Osteocyte (in vitro differentiated cells): ENCODE results near the gene ADCY2. TPM values are rescaled to one million over a fixed set of nuclear protein-coding genes. Genes with fewer than 3 reads are reported as not detected.

Experiments used
- DNase-seq: peaks from one replicate; pipeline ENCODE4 v3.0.0; 2021; ENCODE audit warnings: mixed read lengths; ENCODE audit not compliant: unreplicated experiment; ENCODE audit errors: extremely low spot score
- H3K27ac Mint-ChIP-seq: one replicate; pipeline ENCODE4 v1.8.0; 2021; ENCODE audit warnings: mild to moderate bottlenecking, mixed read lengths; ENCODE audit not compliant: unreplicated experiment
- H3K27me3 Mint-ChIP-seq: one replicate; pipeline ENCODE4 v1.8.0; 2021; ENCODE audit warnings: mixed read lengths; ENCODE audit not compliant: unreplicated experiment
- H3K36me3 Mint-ChIP-seq: one replicate; pipeline ENCODE4 v1.8.0; 2021; ENCODE audit warnings: mixed read lengths; ENCODE audit not compliant: unreplicated experiment
- H3K4me1 Mint-ChIP-seq: one replicate; pipeline ENCODE4 v1.8.0; 2021; ENCODE audit warnings: mixed read lengths; ENCODE audit not compliant: unreplicated experiment
- H3K4me3 Mint-ChIP-seq: one replicate; pipeline ENCODE4 v1.8.0; 2021; ENCODE audit warnings: mild to moderate bottlenecking, moderate library complexity, mixed read lengths; ENCODE audit not compliant: unreplicated experiment
- H3K9me3 Mint-ChIP-seq: one replicate; pipeline ENCODE4 v1.8.0; 2021; ENCODE audit warnings: mixed read lengths; ENCODE audit not compliant: unreplicated experiment
- total RNA-seq: library from RNA; stranded (reverse); gene quantifications from 2 replicates; pipeline ENCODE4 v1.2.1, GENCODE V29; 2021
- TF ChIP-seq, protein P1 (sequence below): fragments of 200-600 bp; sonication (generic); IDR thresholded peaks from 2 replicates; pipeline ENCODE4 v1.5.0; 2021; ENCODE audit warnings: antibody characterized with exemption, mild to moderate bottlenecking, moderate library complexity

The ADCY2 gene
- total RNA-seq, 1 donor from 2014 or later = not detected

DNA sequence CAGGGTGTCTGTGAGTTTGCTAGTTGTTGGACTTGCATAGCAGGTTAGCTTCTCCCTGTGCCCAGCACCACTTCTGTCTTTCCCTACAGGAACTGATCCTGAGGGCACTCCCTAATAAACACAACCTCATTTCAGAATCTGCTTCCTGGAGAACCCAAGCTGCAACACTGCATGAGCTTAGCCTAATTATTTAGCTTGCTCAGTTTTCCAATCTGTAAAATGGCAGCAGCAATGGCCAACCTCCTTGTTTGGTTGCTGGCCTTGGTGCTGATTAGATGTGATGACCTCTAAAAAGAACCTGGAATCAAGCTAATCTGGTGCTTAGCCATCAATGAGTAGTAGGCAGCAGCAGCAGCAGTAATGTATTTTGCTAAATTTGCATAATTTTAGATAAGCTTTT lies 133.9 kb downstream of the ADCY2 start:
- Mint-ChIP-seq H3K9me3 (peaks cover 14% of the 10 kb centered on the region), H3K4me3 (no peak overlapping the region), H3K27me3 (no peaks in the 10 kb centered on the region), H3K36me3 (no peaks in the 10 kb centered on the region), H3K4me1 (no peaks in the 10 kb centered on the region), H3K27ac (no peak overlapping the region)
- TF ChIP-seq, protein P1, sequence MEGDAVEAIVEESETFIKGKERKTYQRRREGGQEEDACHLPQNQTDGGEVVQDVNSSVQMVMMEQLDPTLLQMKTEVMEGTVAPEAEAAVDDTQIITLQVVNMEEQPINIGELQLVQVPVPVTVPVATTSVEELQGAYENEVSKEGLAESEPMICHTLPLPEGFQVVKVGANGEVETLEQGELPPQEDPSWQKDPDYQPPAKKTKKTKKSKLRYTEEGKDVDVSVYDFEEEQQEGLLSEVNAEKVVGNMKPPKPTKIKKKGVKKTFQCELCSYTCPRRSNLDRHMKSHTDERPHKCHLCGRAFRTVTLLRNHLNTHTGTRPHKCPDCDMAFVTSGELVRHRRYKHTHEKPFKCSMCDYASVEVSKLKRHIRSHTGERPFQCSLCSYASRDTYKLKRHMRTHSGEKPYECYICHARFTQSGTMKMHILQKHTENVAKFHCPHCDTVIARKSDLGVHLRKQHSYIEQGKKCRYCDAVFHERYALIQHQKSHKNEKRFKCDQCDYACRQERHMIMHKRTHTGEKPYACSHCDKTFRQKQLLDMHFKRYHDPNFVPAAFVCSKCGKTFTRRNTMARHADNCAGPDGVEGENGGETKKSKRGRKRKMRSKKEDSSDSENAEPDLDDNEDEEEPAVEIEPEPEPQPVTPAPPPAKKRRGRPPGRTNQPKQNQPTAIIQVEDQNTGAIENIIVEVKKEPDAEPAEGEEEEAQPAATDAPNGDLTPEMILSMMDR = no peak
- no peak for DNase-seq

DNA sequence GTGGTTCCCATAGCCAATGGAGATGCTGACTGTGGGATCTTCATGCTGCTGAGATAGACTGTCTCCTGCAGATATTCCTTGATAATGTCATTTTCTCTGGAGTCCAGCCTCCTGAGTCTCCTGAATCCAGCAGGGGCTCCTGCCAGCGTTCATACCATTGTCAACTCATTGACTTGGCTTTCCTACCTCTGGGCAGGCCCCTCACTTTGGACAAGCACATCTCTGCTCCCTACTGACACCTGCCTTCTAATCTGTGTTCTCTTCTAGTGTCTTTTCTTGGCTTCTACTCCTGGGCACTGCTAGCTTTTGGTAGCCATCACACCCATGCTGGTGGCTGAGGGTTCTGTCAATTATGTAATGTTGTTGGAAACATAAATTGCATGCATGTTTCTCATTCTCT lies 138.0 kb downstream of the ADCY2 start:
- Mint-ChIP-seq H3K27me3 (no peaks in the 10 kb centered on the region), H3K4me1 (no peaks in the 10 kb centered on the region), H3K4me3 (no peak overlapping the region), H3K9me3 (peaks cover 14% of the 10 kb centered on the region), H3K27ac (no peak overlapping the region), H3K36me3 (no peaks in the 10 kb centered on the region)
- TF ChIP-seq, protein P1 = no peak
- no peak for DNase-seq

DNA sequence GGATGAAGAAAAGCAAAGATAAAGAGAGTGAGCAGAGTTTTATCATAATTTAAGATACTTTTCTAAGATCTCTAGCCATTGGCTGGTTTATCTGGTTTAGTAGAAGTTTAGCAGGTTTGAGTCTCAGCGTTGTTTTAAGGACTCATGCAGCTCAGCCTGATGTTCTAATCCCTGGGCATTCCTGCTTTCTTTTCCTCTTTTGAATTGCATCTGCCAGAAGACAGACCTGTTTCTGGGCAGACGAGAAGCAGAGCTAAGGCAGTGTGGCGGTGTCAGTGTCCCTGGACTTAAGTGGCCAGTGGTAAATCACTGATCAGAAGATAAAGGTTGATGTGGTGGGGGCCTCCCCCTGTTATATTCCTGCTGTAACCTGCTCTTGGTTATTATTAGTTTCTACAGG lies 138.6 kb downstream of the ADCY2 start:
- H3K4me1 Mint-ChIP-seq = no peaks in the 10 kb centered on the region
- no peak overlapping the region for H3K27ac Mint-ChIP-seq

DNA sequence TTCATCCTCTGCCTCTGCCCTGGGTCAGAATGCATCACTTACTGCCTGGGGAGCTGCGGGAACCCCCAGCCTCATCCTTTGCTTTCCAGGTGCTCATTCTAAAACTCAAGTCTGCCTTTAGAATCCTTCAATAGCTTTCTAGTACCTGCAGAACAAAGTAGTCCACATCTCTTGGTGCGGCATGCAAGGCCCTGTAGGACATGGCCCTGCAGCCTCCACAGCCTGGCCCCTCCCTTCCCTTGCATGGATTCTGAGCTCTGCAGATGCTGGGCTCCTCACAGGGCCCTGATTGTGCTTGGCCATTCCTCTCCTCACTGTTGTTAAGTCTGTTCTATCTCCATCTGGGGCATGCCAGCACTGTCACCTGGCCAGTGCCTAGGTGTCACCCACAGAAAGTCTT lies 141.6 kb downstream of the ADCY2 start:
- no peaks in the 10 kb centered on the region for H3K36me3 Mint-ChIP-seq
- no peak overlapping the region for H3K27ac Mint-ChIP-seq
- no peaks in the 10 kb centered on the region for H3K4me1 Mint-ChIP-seq
- no peak for DNase-seq
- TF ChIP-seq, protein P1 = no peak
- no peaks in the 10 kb centered on the region for H3K9me3 Mint-ChIP-seq
- no peak overlapping the region for H3K4me3 Mint-ChIP-seq
- H3K27me3 Mint-ChIP-seq = no peaks in the 10 kb centered on the region

More for the DNA sequence above, 138.6 kb downstream of the ADCY2 start:
- no peak for DNase-seq
- Mint-ChIP-seq H3K9me3 (peaks cover 14% of the 10 kb centered on the region), H3K4me3 (no peak overlapping the region), H3K27me3 (no peaks in the 10 kb centered on the region), H3K36me3 (no peaks in the 10 kb centered on the region)
- TF ChIP-seq, protein P1 = no peak

DNA sequence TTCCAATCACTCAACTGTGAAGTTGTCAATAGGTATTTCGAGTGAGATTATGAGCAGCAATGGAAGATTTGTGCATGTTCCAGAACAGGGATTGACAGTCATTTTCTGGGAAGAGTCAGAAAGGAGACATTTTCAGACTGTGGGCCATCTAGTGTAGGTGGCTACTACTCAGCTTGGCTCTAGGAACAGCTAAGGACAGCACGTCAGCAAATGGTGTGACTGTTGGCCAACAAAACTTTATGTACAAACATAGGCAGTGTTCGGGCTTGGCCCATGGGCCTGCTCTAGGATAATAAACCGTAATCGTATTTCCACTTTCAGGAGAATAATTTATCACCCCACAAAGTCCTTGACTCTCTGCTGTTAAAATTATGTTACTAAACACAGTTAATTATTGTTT lies 143.6 kb downstream of the ADCY2 start:
- no peaks in the 10 kb centered on the region for H3K36me3 Mint-ChIP-seq
- no peak overlapping the region for H3K4me3 Mint-ChIP-seq
- no peaks in the 10 kb centered on the region for H3K27me3 Mint-ChIP-seq
- DNase-seq = no peak
- H3K4me1 Mint-ChIP-seq = no peaks in the 10 kb centered on the region
- H3K9me3 Mint-ChIP-seq = no peaks in the 10 kb centered on the region
- H3K27ac Mint-ChIP-seq = no peak overlapping the region
- TF ChIP-seq, protein P1 = no peak
